Progenitor cell of endocrine pancreas (in vitro differentiated cells): ENCODE results near the gene RAP1GAP2. TPM values are rescaled to one million over a fixed set of nuclear protein-coding genes. Genes with fewer than 3 reads are reported as not detected.
A peak's percentile ranks its signal among the peaks of the same experiment; 100 is the strongest.

Source experiments
- DNase-seq: peaks from one replicate; pipeline ENCODE4 v3.0.0; 2021; ENCODE audit warnings: low spot score; ENCODE audit not compliant: unreplicated experiment
- H3K27ac Mint-ChIP-seq: 2 replicates; pipeline ENCODE4 v1.8.0; 2021; ENCODE audit warnings: mild to moderate bottlenecking, moderate library complexity, mixed read lengths
- H3K27me3 Mint-ChIP-seq: 2 replicates; pipeline ENCODE4 v1.8.0; 2021; ENCODE audit warnings: mixed read lengths
- H3K36me3 Mint-ChIP-seq: 2 replicates; pipeline ENCODE4 v1.8.0; 2022; ENCODE audit warnings: mixed read lengths; ENCODE audit not compliant: insufficient read depth
- H3K4me1 Mint-ChIP-seq: 2 replicates; pipeline ENCODE4 v1.8.0; 2021; ENCODE audit warnings: low read depth, mixed read lengths
- H3K4me3 Mint-ChIP-seq: 2 replicates; pipeline ENCODE4 v1.8.0; 2021; ENCODE audit warnings: low read depth, mild to moderate bottlenecking, moderate library complexity, mixed read lengths
- H3K9me3 Mint-ChIP-seq: 2 replicates; pipeline ENCODE4 v1.8.0; 2021; ENCODE audit warnings: low read depth, mixed read lengths
- total RNA-seq: library from RNA; stranded (reverse); gene quantifications from 2 replicates; pipeline ENCODE4 v1.2.1, GENCODE V29; 2021
- TF ChIP-seq, protein P1 (sequence below): fragments of 200-600 bp; sonication (generic); IDR thresholded peaks from one replicate; pipeline ENCODE4 v1.5.0; 2021; ENCODE audit warnings: antibody characterized with exemption, mild to moderate bottlenecking; ENCODE audit not compliant: unreplicated experiment

RAP1GAP2 gene
- total RNA-seq, 1 donor from 2014 or later, result 116 TPM

DNA sequence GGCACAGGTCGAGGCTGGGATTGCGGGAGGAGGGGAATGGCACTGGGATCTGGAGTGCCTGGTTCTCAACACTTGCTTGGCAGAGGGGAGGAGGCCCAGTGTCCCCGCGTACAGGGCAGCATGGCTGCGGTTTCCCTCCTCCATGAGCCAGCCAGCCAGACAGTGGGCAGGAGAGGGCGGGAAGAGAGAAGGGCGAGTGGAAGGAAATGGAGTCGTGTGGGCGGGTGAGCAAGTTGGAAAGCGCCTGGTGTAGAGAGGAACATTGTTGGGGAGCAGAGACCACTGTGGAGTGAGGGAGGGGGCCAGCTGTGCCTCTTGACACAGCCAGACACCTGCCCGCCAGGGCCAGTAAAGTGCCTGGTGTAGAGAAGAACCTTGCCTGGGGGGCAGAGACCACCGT is 136.7 kb downstream of the RAP1GAP2 start:
- no peak overlapping the region for H3K27ac Mint-ChIP-seq
- no peaks in the 10 kb centered on the region for H3K9me3 Mint-ChIP-seq
- H3K27me3 Mint-ChIP-seq, result no peaks in the 10 kb centered on the region
- H3K36me3 Mint-ChIP-seq, result peaks cover 8% of the 10 kb centered on the region
- no peak overlapping the region for H3K4me3 Mint-ChIP-seq
- H3K4me1 Mint-ChIP-seq, result peaks cover 54% of the 10 kb centered on the region
- TF ChIP-seq, protein P1, sequence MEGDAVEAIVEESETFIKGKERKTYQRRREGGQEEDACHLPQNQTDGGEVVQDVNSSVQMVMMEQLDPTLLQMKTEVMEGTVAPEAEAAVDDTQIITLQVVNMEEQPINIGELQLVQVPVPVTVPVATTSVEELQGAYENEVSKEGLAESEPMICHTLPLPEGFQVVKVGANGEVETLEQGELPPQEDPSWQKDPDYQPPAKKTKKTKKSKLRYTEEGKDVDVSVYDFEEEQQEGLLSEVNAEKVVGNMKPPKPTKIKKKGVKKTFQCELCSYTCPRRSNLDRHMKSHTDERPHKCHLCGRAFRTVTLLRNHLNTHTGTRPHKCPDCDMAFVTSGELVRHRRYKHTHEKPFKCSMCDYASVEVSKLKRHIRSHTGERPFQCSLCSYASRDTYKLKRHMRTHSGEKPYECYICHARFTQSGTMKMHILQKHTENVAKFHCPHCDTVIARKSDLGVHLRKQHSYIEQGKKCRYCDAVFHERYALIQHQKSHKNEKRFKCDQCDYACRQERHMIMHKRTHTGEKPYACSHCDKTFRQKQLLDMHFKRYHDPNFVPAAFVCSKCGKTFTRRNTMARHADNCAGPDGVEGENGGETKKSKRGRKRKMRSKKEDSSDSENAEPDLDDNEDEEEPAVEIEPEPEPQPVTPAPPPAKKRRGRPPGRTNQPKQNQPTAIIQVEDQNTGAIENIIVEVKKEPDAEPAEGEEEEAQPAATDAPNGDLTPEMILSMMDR, result no peak
- no peak for DNase-seq

DNA sequence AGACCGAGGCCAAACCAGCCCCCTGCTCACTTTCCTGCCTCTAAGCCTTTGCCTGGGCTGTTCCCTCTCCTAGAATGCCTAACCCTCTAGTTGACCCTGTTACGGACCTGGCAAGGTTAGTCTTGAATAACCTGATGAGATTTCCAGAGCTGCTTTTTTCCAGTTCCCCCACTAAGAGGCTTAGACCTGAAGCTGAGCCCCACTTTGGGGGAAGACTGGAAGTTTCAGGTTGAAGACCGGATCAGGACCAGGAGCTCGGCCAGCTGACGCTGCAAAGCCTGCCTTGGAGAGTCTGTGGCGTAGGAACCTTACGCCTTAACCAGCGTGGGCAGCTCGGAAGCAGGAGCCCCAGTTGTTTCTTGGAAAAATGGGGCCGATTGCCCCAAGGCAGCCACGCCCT is 137.4 kb downstream of the RAP1GAP2 start:
- peaks cover 47% of the 10 kb centered on the region for H3K4me1 Mint-ChIP-seq
- DNase-seq, result no peak
- TF ChIP-seq, protein P1, result no peak
- peaks cover 8% of the 10 kb centered on the region for H3K36me3 Mint-ChIP-seq
- no peaks in the 10 kb centered on the region for H3K27me3 Mint-ChIP-seq
- no peaks in the 10 kb centered on the region for H3K9me3 Mint-ChIP-seq
- no peak overlapping the region for H3K4me3 Mint-ChIP-seq
- H3K27ac Mint-ChIP-seq, result no peak overlapping the region

DNA sequence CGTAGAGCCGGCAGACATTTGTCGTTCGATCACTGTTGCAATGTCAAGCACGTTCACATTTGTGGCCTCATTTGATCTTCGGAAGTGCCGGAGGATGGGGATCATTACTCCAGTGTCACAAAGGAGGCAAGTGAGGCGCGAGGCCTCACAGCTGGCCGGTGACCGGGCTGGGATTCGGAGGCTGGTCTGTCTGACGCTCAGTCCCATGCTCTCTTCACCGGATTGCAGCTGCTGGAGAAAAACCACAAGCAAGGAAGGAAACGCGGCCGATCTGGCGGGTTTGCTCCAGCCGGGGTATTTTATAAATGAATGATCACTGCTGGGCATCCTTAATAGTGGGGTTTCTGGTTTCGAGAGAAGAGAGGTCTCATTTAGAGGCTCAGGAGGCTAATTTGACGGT is 139.4 kb downstream of the RAP1GAP2 start:
- no peaks in the 10 kb centered on the region for H3K9me3 Mint-ChIP-seq
- no peaks in the 10 kb centered on the region for H3K27me3 Mint-ChIP-seq
- TF ChIP-seq, protein P1, result no peak
- no peak overlapping the region for H3K27ac Mint-ChIP-seq
- DNase-seq, result no peak
- no peak overlapping the region for H3K4me3 Mint-ChIP-seq
- peaks cover 40% of the 10 kb centered on the region for H3K4me1 Mint-ChIP-seq
- peaks cover 8% of the 10 kb centered on the region for H3K36me3 Mint-ChIP-seq

DNA sequence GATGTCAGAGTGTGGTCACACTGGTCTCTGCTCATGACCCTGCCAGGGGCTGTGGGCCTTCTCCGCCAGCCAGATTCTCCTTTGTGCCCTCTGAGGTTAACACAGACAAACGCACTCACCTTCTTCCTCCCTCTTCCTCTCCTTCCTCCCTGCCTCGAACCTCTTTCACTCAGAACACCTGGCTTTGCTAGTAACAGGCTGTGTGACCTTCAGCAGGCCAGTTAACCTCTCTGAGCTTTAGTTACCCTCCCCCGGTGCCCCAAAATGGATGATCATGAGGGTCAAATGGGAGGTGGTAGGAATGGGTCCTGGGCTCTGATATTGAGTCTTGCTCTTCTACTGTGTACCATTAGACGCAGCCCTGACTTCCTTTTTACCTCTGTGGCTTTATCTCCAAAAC is 140.1 kb downstream of the RAP1GAP2 start:
- Mint-ChIP-seq H3K4me3 (no peak overlapping the region), H3K36me3 (peaks cover 8% of the 10 kb centered on the region), H3K27me3 (no peaks in the 10 kb centered on the region), H3K4me1 (peaks cover 33% of the 10 kb centered on the region), H3K9me3 (no peaks in the 10 kb centered on the region), H3K27ac (peak overlapping the region; percentile 91)
- no peak for DNase-seq
- TF ChIP-seq, protein P1, result no peak

DNA sequence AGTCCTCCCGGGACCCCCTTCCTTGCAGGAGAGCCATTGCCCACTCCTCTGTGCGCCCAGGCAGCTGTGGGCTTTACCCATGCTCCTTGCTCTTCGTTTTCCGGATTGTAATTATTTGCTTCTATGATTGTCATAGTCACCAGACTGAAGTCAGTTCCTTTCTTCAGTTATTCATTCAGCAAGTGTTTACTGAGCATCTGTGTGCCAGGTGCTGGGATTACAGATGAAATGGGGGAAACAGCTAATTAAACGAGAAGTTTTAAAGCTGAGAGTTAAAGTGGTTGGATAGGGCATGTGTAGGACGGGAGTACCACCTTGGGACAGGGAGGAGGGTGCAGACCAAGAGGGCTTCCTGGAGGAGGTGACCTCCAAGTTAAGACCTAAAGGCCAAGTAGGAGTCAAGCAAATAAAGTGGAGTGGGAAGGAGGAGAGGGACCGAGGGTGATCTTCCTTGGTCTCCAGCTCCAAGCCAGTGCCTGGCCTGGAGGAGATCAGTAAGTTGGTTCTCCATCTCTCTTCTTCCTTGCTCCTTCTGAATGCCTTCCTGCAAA is 140.6 kb downstream of the RAP1GAP2 start:
- Mint-ChIP-seq H3K36me3 (peaks cover 8% of the 10 kb centered on the region), H3K4me3 (no peak overlapping the region), H3K27ac (peak overlapping the region; percentile 91), H3K4me1 (peaks cover 29% of the 10 kb centered on the region), H3K27me3 (no peaks in the 10 kb centered on the region), H3K9me3 (no peaks in the 10 kb centered on the region)
- TF ChIP-seq, protein P1, result no peak
- no peak for DNase-seq
